ENCODE results near the gene LRBA.

DNA sequence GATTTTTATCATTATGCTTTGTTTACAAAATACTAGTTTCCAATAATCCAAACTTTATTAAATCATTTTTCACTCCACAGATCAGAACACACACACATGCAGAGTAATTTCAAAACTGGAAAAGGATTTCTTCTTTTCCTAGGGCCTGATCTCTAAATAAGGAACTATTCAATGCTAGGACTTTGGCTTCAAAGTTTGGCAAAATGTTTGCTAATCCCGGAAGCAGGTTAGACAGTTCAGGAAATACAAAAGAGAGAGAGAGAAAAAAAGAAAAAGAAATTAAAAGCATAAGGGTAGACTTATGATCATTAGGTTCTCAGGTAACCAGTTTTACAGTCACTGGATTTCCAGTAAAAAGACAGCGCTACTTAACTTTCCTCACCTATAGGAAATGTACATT is 725.9 kb downstream of the LRBA start:
- TF ChIP-seq EZH2 (IDR thresholded peaks at IDR 0.05; ENCODE audit: low read depth) = no peak
- TF ChIP-seq, protein P1, sequence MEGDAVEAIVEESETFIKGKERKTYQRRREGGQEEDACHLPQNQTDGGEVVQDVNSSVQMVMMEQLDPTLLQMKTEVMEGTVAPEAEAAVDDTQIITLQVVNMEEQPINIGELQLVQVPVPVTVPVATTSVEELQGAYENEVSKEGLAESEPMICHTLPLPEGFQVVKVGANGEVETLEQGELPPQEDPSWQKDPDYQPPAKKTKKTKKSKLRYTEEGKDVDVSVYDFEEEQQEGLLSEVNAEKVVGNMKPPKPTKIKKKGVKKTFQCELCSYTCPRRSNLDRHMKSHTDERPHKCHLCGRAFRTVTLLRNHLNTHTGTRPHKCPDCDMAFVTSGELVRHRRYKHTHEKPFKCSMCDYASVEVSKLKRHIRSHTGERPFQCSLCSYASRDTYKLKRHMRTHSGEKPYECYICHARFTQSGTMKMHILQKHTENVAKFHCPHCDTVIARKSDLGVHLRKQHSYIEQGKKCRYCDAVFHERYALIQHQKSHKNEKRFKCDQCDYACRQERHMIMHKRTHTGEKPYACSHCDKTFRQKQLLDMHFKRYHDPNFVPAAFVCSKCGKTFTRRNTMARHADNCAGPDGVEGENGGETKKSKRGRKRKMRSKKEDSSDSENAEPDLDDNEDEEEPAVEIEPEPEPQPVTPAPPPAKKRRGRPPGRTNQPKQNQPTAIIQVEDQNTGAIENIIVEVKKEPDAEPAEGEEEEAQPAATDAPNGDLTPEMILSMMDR (conservative IDR thresholded peaks at IDR 0.05) = no peak

Measured in PC-9 (cell line).